SIG-M5 (cell line): ENCODE results near the gene CTBP1.

Experiments
- DNase-seq: peaks from one replicate; lab custom pipeline; 2025; lab: John Stamatoyannopoulos, UW

CTBP1 gene

DNA sequence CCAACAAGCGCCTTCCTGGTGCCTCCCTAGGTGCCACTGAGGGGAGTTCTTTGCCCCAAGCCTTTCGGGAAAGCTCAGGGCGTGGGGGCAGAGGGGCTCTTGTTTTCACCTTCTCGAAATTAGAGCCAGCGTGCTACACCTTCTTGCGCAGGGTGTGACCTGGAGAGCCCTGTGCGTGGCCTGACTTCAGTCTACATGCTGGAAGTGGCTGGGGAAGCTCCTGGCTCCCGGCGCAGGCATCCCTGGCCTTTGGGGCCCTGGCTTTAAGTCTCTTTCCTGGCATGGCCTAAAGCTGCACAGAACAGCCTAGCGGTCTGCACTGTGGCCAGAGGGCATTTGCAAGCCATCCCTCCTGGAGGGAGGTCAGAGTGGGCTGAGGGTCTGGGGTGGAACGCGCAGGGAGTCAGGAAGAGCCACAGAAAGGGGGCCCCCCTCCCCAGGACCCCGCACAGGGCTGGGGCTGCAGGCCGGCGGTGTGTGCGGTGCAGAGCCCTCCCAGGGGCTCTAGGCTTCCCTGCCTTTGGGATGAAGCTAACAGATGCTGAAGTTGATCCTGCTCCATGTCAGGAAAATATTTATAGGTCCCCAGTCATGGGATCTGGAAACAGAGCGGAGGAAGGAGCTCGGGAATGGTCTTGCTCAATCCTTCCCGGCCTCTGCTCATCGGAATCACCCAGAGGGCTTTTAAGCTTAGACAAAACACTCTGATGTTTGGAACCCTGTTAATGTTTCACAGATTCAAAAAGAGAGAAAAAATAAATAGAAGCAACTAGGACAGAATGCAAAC is 75.8 kb downstream of the CTBP1 start:
- DNase-seq = no peak

- DNase-seq = no peak
Measured at GRCh38 chr4:1172228-1172851, 76.6 kb downstream of the CTBP1 start, which contains the start of gene SPON2. SPON2 (minus strand) TSS chr4:1172583.

GRCh38 chr4:1171311-1172227 is 77.4 kb downstream of the CTBP1 start:
- DNase-seq = no peak

- no peak for DNase-seq
Measured at GRCh38 chr4:1170976-1171310, 78.0 kb downstream of the CTBP1 start.

- no peak for DNase-seq
Measured at GRCh38 chr4:1170156-1170975, 78.6 kb downstream of the CTBP1 start.

- no peak for DNase-seq
Measured at GRCh38 chr4:1169691-1170096, 79.2 kb downstream of the CTBP1 start.

DNA sequence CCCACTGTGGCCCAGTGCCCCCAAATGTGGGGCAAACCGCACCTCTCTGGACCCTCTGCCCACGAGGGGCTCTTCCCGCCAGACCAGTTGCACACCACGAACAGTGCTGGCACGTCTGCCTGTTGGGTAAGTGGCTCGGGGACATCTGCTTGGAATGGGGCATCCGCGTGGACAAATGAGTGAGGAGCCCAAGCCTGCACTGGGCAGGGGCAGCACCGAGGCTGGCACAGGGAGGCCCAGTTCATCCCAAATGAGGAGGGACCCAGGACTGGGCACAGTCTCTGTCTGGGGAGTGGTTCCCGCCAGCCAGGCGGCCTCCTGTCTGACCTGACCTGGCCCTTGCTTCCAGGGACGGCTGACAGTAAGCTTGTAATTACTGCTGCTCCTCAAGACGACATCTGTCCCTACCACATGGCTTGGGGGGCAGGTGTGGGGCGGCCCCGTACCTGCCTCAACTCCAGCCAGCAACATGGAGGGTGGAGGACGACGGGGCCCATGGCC is 79.7 kb downstream of the CTBP1 start:
- no peak for DNase-seq

DNA sequence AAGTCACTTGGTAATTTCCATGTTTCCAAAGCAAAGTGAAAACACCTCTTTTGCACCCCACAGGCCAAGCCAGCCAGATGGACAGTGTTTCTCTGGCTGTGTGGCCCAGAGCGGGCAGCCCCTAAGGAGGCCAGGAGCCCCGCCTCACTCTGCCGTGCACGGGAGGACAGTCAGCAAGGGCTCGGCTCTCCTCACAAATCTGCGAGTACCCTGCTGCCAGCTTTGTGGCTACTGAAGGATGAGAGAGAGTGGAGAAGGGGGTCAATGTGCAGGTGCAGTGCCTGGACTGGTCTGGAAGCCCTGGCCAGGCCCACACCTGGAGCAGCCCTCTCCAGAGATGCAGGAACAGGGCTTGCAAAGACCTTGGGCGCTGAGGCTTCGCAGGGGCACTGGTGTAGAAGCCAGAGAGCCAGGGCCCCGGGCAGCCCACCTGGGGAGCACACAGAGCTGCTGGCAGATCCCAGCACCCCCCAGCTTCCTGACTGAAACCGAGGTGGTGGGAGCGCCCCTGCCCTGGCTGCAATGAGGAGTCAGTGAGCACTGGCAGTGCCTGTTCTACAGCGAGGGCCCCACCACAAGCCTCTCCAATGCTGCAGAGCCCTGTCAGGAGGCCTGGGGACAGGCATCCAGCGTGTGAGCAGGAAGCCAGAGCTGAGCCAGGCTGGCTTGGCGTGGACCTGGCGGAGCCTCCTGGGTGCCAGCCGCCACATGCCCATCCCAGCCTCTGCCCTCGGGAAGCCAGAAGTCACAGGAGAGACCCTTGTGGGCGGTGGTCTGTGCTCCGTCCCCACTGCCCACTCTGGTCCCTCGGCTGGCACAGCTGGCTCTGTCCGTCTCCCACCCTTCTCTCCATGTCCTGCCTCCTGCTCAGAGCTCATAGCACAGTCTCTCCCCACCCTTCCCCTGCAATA is 80.5 kb downstream of the CTBP1 start:
- DNase-seq = no peak

DNA sequence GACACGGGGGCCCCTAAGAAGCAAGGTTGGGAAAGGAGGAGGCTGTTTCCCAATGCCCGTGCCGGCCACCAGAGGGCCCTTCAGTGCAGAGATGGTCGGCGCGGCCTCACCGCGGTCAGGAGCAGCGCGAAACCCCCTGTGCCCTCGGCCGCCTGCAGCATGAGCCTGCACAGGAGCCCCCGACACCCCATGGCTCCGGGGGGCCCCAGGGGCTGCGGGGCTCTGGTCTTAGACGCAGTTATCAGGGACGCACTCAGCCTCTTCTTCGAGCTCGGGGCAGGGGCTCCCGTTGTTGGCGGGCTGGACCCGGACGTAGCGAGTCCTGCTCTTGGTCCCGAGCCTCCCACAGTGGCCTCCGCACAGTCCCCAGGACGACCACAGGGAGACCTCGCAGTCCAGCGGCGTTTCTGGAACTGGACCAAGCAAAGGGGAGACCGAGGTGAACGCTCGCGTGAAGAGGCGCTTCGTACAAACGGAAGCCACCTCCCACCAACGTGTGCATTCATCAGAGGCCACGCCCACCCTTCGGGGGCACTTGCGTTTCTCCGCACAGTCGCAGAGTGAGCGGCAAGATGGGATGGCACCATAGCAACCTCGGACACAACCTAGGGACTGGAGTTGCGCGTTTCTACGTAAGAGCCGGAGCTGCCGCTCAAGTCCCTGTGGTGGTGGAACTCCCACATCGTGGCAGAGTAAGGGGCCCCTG is 81.5 kb downstream of the CTBP1 start:
- peak; percentile 49 for DNase-seq

GRCh38 chr4:1166509-1167243 is 82.3 kb downstream of the CTBP1 start:
- DNase-seq = no peak

- no peak for DNase-seq
Measured at GRCh38 chr4:1164956-1165545, 83.9 kb downstream of the CTBP1 start.

GRCh38 chr4:1164444-1164843 is 84.5 kb downstream of the CTBP1 start:
- DNase-seq = no peak

DNA sequence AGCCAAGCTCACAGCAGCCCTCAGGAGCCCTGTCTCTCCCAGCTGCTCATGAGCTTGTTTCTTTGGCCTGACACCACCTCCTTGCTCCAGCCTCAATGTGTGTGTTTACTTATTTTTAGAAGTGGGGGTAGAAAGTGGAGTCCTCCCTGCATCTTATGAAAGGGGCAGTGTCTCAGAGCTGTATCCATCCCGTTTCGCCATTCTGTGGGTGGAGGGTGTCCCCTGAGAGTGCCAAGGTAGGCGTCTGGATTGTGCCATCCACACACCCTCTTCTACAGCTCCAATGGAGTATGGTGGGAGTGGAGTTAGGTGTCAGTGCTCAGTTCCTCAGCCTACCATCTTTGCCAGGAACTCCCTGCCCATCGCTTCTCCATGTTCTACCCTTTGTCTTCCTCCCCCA is 84.9 kb downstream of the CTBP1 start:
- DNase-seq = no peak
